ENCODE results near the gene HAGH.

The HAGH gene

DNA sequence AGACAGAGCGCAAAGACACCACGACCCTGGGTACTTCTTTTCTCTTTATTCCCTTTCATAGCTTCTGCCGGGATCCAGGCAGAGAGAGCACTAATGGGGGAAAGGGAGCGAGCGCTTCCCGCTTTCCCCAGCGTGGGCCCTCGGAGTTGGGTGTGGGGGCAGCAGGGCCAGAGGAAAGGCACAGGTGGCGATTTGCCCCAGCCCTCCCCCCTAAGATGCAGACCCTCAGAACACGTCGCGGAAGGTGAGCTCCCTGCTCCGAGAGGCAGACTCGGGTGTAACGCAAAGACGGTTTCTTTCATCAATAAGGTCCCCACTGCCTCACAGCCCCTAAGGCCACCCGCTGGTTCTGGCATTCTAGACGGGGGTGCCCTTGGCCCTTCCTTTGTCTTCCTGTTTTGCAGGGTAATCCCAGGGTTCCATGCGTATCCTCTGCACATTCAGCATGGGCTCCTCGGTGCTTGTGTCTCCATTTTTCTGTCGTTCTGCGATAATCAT lies 54.7 kb downstream of the HAGH start:
- no peaks in the 10 kb centered on the region for H3K9me3 ChIP-seq (replicated peaks; ENCODE audit: insufficient read depth, low read length)
- peak overlapping the region; percentile 81; the same call in 1 of the 2 replicates for H2AFZ ChIP-seq (ENCODE audit: low read length)
- H3K4me3 ChIP-seq (ENCODE audit: low read length) = peak overlapping the region; percentile 96
- no peaks in the 10 kb centered on the region for H3K36me3 ChIP-seq (replicated peaks; ENCODE audit: insufficient read depth, low read length)
- no peaks in the 10 kb centered on the region for H3K27me3 ChIP-seq (replicated peaks; ENCODE audit: insufficient read depth, low read length)
- no peak for TF ChIP-seq EZH2 (optimal IDR thresholded peaks at IDR 0.05; ENCODE audit: low read depth, low read length)
- TF ChIP-seq, protein P1, sequence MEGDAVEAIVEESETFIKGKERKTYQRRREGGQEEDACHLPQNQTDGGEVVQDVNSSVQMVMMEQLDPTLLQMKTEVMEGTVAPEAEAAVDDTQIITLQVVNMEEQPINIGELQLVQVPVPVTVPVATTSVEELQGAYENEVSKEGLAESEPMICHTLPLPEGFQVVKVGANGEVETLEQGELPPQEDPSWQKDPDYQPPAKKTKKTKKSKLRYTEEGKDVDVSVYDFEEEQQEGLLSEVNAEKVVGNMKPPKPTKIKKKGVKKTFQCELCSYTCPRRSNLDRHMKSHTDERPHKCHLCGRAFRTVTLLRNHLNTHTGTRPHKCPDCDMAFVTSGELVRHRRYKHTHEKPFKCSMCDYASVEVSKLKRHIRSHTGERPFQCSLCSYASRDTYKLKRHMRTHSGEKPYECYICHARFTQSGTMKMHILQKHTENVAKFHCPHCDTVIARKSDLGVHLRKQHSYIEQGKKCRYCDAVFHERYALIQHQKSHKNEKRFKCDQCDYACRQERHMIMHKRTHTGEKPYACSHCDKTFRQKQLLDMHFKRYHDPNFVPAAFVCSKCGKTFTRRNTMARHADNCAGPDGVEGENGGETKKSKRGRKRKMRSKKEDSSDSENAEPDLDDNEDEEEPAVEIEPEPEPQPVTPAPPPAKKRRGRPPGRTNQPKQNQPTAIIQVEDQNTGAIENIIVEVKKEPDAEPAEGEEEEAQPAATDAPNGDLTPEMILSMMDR (IDR thresholded peaks at IDR 0.05; ENCODE audit: low read length) = no peak
- TF ChIP-seq EZH2phosphoT487 (IDR thresholded peaks at IDR 0.05; ENCODE audit: low read length) = no peak
- H3F3A ChIP-seq (ENCODE audit: insufficient read depth, low read length) = peaks cover 13% of the 10 kb centered on the region
- H3K4me1 ChIP-seq (ENCODE audit: low read length) = 0 out of 2 replicates have a peak, but pooled peaks cover 3% of the 10 kb centered on the region
- no peaks in the 10 kb centered on the region for H4K20me1 ChIP-seq (ENCODE audit: insufficient read depth, low read length)
- peak overlapping the region; percentile 90 for H3K27ac ChIP-seq (ENCODE audit: low read length)
- DNase-seq = no peak
- peak overlapping the region; percentile 98 for H3K9ac ChIP-seq (ENCODE audit: low read length)
- H3K4me2 ChIP-seq (ENCODE audit: low read depth, low read length) = peak overlapping the region; percentile 94
- peaks cover 45% of the 10 kb centered on the region for H3K79me2 ChIP-seq (ENCODE audit: low read length)
- H3K9me2 ChIP-seq (replicated peaks; ENCODE audit: insufficient read depth, low read length) = no peaks in the 10 kb centered on the region

DNA sequence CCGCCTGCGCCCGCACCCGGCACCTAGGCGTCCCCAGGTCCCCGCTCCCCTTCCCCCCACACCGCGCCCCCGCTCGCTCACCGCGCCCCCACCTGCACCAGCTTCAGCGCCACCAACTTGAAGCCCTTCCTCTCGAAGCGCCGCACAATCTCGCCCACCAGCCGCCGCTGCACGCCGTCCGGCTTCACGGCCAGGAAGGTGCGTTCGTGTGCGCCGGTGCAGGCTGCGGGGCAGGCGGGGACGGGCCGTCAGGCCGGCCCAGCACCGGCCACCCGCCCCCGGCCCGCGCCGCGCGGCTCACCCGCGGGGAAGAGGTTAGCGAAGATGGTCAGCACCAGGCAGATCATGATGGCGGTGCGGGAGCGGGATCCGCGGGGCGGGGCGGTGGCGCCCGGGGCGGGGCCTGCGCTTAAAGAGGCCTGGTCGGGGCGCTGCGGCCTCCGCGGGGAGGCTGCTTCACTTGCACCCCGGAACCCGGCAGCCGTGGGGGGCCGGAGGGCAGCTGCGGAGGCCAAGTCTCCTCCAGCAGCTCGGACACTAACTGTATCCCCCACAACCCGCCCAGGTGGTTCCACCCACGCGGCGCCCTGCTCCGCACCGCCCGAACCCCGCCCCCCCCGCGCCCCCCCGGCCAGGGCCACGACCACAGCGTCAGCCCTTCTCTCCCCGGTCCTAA lies 55.3 kb downstream of the HAGH start, which contains the start of gene NME3:
TSS of gene NME3 (minus strand) at position 356 of the 676 bp plus-strand sequence. CDS start at position 347, 9 bp downstream.
- Histone ChIP-seq H3K4me2 (ENCODE audit: low read depth, low read length) (peak within 1 kb of the TSS; percentile 94), H2AFZ (ENCODE audit: low read length) (peak within 1 kb of the TSS; percentile 81), H3K27ac (ENCODE audit: low read length) (peak within 1 kb of the TSS; percentile 90), H3K9ac (ENCODE audit: low read length) (peak within 1 kb of the TSS; percentile 98), H3K27me3 (replicated peaks; ENCODE audit: insufficient read depth, low read length) (no peaks in the 10 kb centered on the region), H3K4me1 (ENCODE audit: low read length) (0 out of 2 replicates have a peak, but pooled peaks cover 3% of the 10 kb centered on the region), H3K9me2 (replicated peaks; ENCODE audit: insufficient read depth, low read length) (no peaks in the 10 kb centered on the region), H3K36me3 (replicated peaks; ENCODE audit: insufficient read depth, low read length) (no peaks in the 10 kb centered on the region), H4K20me1 (ENCODE audit: insufficient read depth, low read length) (no peaks in the 10 kb centered on the region), H3K4me3 (ENCODE audit: low read length) (peak within 1 kb of the TSS; percentile 96), H3F3A (ENCODE audit: insufficient read depth, low read length) (peaks cover 13% of the 10 kb centered on the region), H3K9me3 (replicated peaks; ENCODE audit: insufficient read depth, low read length) (no peaks in the 10 kb centered on the region), H3K79me2 (ENCODE audit: low read length) (peaks cover 45% of the 10 kb centered on the region)
- peak; percentile 69 for DNase-seq
- TF ChIP-seq EZH2phosphoT487 (IDR thresholded peaks at IDR 0.05; ENCODE audit: low read length) (no peak), EZH2 (optimal IDR thresholded peaks at IDR 0.05; ENCODE audit: low read depth, low read length) (no peak)
- TF ChIP-seq, protein P1 (IDR thresholded peaks at IDR 0.05; ENCODE audit: low read length) = no peak

DNA sequence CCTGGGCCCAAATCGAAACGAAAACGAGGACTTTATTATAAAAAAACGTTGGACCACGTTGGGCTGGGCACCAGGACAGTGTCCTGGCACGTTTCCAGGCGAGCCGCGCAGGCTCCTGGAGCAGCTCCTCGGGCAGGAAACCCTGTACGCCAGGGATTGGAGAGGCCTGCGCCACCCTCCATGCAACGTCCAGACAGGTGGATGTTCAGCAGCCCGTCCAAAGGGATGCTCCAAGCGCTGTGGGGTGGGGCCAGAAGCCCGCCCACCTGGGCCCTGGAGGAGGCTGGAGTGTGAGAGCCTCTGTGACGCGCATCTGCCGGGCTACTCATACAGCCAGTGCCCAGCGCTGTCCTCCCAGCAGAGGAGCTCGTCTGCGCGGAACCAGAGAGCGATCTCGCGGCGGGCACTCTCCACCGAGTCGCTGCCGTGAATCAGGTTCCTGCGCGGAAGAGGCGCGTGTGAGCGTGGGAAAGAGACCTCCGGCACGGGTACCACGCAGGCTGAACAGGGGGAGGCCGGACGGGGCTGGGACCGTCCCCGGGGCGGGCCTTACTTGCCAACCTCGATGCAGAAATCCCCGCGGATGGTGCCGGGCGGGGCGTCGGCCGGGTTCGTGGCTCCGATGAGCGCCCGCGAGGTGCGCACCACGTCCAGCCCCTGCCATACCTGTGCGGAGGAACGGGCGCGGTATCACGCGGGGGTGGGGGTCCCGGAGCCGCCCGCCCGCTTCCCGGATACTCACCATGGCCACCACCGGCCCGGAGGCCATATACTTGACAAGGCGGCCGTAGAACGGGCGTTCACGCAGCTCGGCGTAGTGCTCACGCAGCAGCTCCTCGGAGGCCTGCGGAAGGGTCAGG lies 56.1 kb downstream of the HAGH start:
- H3K79me2 ChIP-seq (ENCODE audit: low read length) = peaks cover 43% of the 10 kb centered on the region
- no peak overlapping the region for H3K27ac ChIP-seq (ENCODE audit: low read length)
- H3K27me3 ChIP-seq (replicated peaks; ENCODE audit: insufficient read depth, low read length) = no peaks in the 10 kb centered on the region
- peak overlapping the region; percentile 96 for H3K4me3 ChIP-seq (ENCODE audit: low read length)
- TF ChIP-seq EZH2 (optimal IDR thresholded peaks at IDR 0.05; ENCODE audit: low read depth, low read length) (no peak), EZH2phosphoT487 (IDR thresholded peaks at IDR 0.05; ENCODE audit: low read length) (no peak)
- TF ChIP-seq, protein P1 (IDR thresholded peaks at IDR 0.05; ENCODE audit: low read length) = no peak
- peaks cover 13% of the 10 kb centered on the region for H3F3A ChIP-seq (ENCODE audit: insufficient read depth, low read length)
- no peaks in the 10 kb centered on the region for H3K36me3 ChIP-seq (replicated peaks; ENCODE audit: insufficient read depth, low read length)
- H4K20me1 ChIP-seq (ENCODE audit: insufficient read depth, low read length) = no peaks in the 10 kb centered on the region
- no peak overlapping the region for H2AFZ ChIP-seq (ENCODE audit: low read length)
- H3K4me2 ChIP-seq (ENCODE audit: low read depth, low read length) = peak overlapping the region; percentile 66; the same call in 1 of the 2 replicates
- H3K9ac ChIP-seq (ENCODE audit: low read length) = peak overlapping the region; percentile 28; the same call in 1 of the 2 replicates
- no peaks in the 10 kb centered on the region for H3K9me3 ChIP-seq (replicated peaks; ENCODE audit: insufficient read depth, low read length)
- H3K9me2 ChIP-seq (replicated peaks; ENCODE audit: insufficient read depth, low read length) = no peaks in the 10 kb centered on the region
- DNase-seq = no peak
- 0 out of 2 replicates have a peak, but pooled peaks cover 3% of the 10 kb centered on the region for H3K4me1 ChIP-seq (ENCODE audit: low read length)
